Heart left ventricle (tissue), 16 donors: ENCODE data around the gene SMIM44. TPM values are rescaled to one million over a fixed set of nuclear protein-coding genes. Genes with fewer than 3 reads are reported as not detected.
A peak's percentile ranks its signal among the peaks of the same experiment; 100 is the strongest.

Source experiments
- ATAC-seq, 4 donors: fragments of 200-7000 bp; cut with Tn5 transposase; one replicate each; pipeline ENCODE4 v1.9.1; 2020 to 2022; ENCODE audit warnings: moderate library complexity in 4 of 4, mild to moderate bottlenecking in 3 of 4, moderate number of reproducible peaks in 1 of 4
- DNase-seq, 5 donors: peaks; one replicate each; pipeline ENCODE4 v3.0.0-alpha.2; 2020
- H3K27ac ChIP-seq, 12 donors: fragments of 200-600 bp; sonication (generic) in 4 of 12; one replicate each; pipeline versions ENCODE4 v1.5.0 to v1.8.0; 2016 to 2022; ENCODE audit warnings: mild to moderate bottlenecking in 2 of 12
- H3K27me3 ChIP-seq, 9 donors: fragments of 200-600 bp; sonication (generic) in 2 of 9; one replicate each; pipeline versions ENCODE4 v1.5.1 to v1.8.0; 2016 to 2022; ENCODE audit warnings: mild to moderate bottlenecking in 3 of 9
- H3K36me3 ChIP-seq, 9 donors: fragments of 200-600 bp; sonication (generic) in 2 of 9; one replicate each; pipeline versions ENCODE4 v1.5.0 to v1.8.0; 2018 to 2022; ENCODE audit warnings: mild to moderate bottlenecking in 2 of 9
- H3K4me1 ChIP-seq, 12 donors: fragments of 200-600 bp; sonication (generic) in 4 of 12; one replicate each; pipeline versions ENCODE4 v1.5.0 to v1.8.0; 2016 to 2022; ENCODE audit warnings: mild to moderate bottlenecking in 3 of 12
- H3K4me3 ChIP-seq, 12 donors: fragments of 200-600 bp; sonication (generic) in 4 of 12; one replicate each; pipeline versions ENCODE4 v1.5.0 to v1.8.0; 2017 to 2022; ENCODE audit warnings: mild to moderate bottlenecking in 9 of 12, moderate library complexity in 4 of 12
- H3K9me3 ChIP-seq, 12 donors: fragments of 200-600 bp; sonication (generic) in 4 of 12; one replicate each; pipeline versions ENCODE4 v1.5.0 to v1.8.0; 2016 to 2022; ENCODE audit warnings: mild to moderate bottlenecking in 1 of 12
- POLR2A ChIP-seq, 2 donors: fragments of 450-650 bp; IDR thresholded peaks; one replicate each; pipeline ENCODE4 v1.6.1; 2017; ENCODE audit warnings: antibody characterized with exemption in 2 of 2, mild to moderate bottlenecking in 2 of 2, moderate library complexity in 2 of 2
- WGBS, 4 donors: extraction: QIAGEN DNeasy Blood & Tissue Kit in 2 of 4; methylation state at CpG; one replicate each; pipeline versions ENCODE4 v1.1.5 to v1.1.7; 2013 to 2018; 5-methylcytosine and 5-hydroxymethylcytosine counted together
- intact Hi-C, 10 donors: fragments of 100-400 bp; cut with DNase I; formaldehyde crosslinking; loops; one replicate each; pipeline versions ENCODE4 v1.11.1 to v1.14.2; 2022
- polyA plus RNA-seq, 2 donors: library from polyadenylated mRNA; stranded (reverse); fragments of 200-250 nt; gene quantifications; one replicate each; pipeline ENCODE4 v1.2.3, GENCODE V29; 2013
- total RNA-seq, 9 donors: library from RNA; depleted of rRNA in 2 of 9; stranded (reverse); fragments of >200 nt in 2 of 9; fragmentation: NEBNext Ultra II Directional in 3 of 9; extraction: Animal tissue kit (Norgen Biotek cat#: 25700) in 3 of 9; gene quantifications; one replicate each; pipeline versions ENCODE4 v1.1.0 to v1.2.4, GENCODE V29; 2016 to 2023
- TF ChIP-seq, protein P1 (sequence below), 12 donors: fragments of 200-600 bp; sonication (generic) in 4 of 12; IDR thresholded peaks; one replicate each; pipeline versions ENCODE4 v1.5.0 to v1.8.0; 2018 to 2022; ENCODE audit warnings: antibody characterized with exemption in 12 of 12, mild to moderate bottlenecking in 5 of 12
- donor health status: ischemic (EF 13 %, LVEDD 7.1; RV severe dilation, severe dysfunction).
- donor health status: healthy with polysubstance abuse.
- donor health status: DM: no; HTN: yes; CAD: no.
- donor health status: DM: no; HTN: no; CAD: no.
- donor health status: ischemic (EF 25% LVEDD 6.9; RV normal size, moderate dysfunction).
- donor health status: ischemic (EF 25% LVEDD 5.7; RV mildly dilated, moderate dysfunction).
- donor health status: healthy.
- donor health status: DM: yes; HTN: yes; CAD: no.
- donor health status: ischemic (EF 35%, LVEDD 5.7; RV mildly dilated, moderate dysfunction).
- donor health status: nonischemic (EF 11% LVEDD 7.7; RV severe dilation, severe dysfunction).
- donor health status: DM: yes; HTN: yes; CAD: no.
- donor health status: PGD.
- donor health status: ischemic (EF 29% LVEDD 5.4; RV normal size, mild dysfunction).
- donor health status: nonischemic (EF 23%, LVEDD 6.1; RV moderate dilation, normal function).

Gene SMIM44
- total and polyA plus RNA-seq, 11 donors, result not detected

GRCh38 chr19:3505598-3506383 lies 22.6 kb upstream of the SMIM44 start, which contains the start of gene FZR1:
Gene FZR1 (plus strand): TSS chr19:3506311. CDS start chr19:3522990, 16,679 bp downstream.
- Histone ChIP-seq H3K4me3 (peak within 1 kb of the TSS; percentile 81 to 100 (median 98)), H3K4me1 (peaks cover 4 to 41% (median 18%) of the 10 kb centered on the region in 12 donors), H3K9me3 (no peaks in the 10 kb centered on the region), H3K27ac (peak within 1 kb of the TSS; percentile 36 to 95 (median 84)), H3K27me3 (no peaks in the 10 kb centered on the region), H3K36me3 (peaks cover 0 to 18% (median 2%) of the 10 kb centered on the region in 9 donors)
- ATAC-seq (peak; percentile 96 to 98 (median 96)), DNase-seq (peak; percentile 99 to 100 (median 99))
- intact Hi-C loops, result loop anchor here in 1 of 10 donors (2.0 kb wide), 1 partner anchor 49 kb away; no protein-coding TSS in a partner anchor
- TF ChIP-seq, protein P1, sequence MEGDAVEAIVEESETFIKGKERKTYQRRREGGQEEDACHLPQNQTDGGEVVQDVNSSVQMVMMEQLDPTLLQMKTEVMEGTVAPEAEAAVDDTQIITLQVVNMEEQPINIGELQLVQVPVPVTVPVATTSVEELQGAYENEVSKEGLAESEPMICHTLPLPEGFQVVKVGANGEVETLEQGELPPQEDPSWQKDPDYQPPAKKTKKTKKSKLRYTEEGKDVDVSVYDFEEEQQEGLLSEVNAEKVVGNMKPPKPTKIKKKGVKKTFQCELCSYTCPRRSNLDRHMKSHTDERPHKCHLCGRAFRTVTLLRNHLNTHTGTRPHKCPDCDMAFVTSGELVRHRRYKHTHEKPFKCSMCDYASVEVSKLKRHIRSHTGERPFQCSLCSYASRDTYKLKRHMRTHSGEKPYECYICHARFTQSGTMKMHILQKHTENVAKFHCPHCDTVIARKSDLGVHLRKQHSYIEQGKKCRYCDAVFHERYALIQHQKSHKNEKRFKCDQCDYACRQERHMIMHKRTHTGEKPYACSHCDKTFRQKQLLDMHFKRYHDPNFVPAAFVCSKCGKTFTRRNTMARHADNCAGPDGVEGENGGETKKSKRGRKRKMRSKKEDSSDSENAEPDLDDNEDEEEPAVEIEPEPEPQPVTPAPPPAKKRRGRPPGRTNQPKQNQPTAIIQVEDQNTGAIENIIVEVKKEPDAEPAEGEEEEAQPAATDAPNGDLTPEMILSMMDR (IDR thresholded peaks at IDR 0.05), result peak in 4 of 12 donors; percentile 6 to 25 (median 16)
- peak; percentile 29 to 65 for TF ChIP-seq POLR2A (IDR thresholded peaks at IDR 0.05)
- WGBS, 4 donors, result 1 to 4% (median 2%) methylated on average over 27 to 79 of the region's 79 CpGs

DNA sequence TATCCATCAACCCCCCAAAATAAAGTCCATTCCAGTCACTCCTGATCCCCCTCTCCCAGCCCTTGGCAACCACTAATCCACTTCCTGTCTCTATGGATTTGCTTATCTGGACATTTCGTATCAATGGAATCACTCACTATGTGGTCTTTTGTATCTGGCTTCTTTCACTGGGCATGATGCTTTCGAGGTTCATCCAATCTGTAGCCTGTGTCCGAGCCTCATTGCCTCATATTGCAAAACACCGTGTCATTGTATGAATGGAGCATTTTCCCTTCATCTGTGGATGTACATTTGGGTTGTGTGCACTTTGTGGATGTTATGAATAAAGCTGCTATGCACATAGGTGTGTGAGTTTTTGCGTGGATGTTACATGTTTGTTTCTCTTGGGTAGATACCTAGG lies 21.5 kb upstream of the SMIM44 start:
- Histone ChIP-seq H3K27me3 (no peaks in the 10 kb centered on the region), H3K27ac (no peak overlapping the region), H3K4me1 (peaks cover 4 to 41% (median 21%) of the 10 kb centered on the region in 12 donors), H3K4me3 (no peak overlapping the region), H3K36me3 (peaks cover 0 to 9% (median 2%) of the 10 kb centered on the region in 9 donors), H3K9me3 (no peaks in the 10 kb centered on the region)
- ATAC-seq, result no peak
- DNase-seq, result no peak
- TF ChIP-seq, protein P1 (IDR thresholded peaks at IDR 0.05), result no peak
- no peak for TF ChIP-seq POLR2A (IDR thresholded peaks at IDR 0.05)
- intact Hi-C loops, result no loop called here
- 74 to 80% (median 78%) methylated on average over 5 of the region's 5 CpGs for WGBS, 4 donors

GRCh38 chr19:3503036-3503572 lies 19.9 kb upstream of the SMIM44 start:
- TF ChIP-seq, protein P1 (IDR thresholded peaks at IDR 0.05), result no peak
- no peak for TF ChIP-seq POLR2A (IDR thresholded peaks at IDR 0.05)

DNA sequence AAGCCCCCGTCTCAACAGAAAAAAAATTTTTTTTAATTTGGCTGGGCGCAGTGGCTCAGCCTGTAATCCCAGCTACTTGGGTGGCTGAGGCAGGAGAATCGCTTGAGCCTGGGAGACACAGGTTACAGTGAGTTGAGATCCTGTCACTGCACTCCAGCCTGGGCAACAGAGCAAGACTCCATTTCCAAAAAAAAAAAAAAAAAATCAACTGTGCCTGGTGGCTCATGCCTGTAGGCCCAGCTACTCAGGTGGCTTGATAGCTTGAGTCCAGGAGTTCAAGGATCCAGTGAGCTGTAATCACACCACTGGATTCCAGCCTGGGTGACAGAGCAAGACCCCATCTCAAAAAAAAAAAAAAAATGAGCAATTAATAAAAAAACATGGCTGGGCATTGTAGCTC lies 18.5 kb upstream of the SMIM44 start:
- H3K4me3 ChIP-seq, result no peak overlapping the region
- H3K9me3 ChIP-seq, result no peaks in the 10 kb centered on the region
- ATAC-seq (no peak), DNase-seq (no peak)
- H3K27me3 ChIP-seq, result no peaks in the 10 kb centered on the region
- WGBS, 4 donors, result 85 to 92% (median 87%) methylated on average over 3 of the region's 3 CpGs
- H3K36me3 ChIP-seq, result peaks cover 0 to 4% (median 0%) of the 10 kb centered on the region in 9 donors
- intact Hi-C loops, result no loop called here
- peaks cover 0 to 28% (median 15%) of the 10 kb centered on the region in 12 donors for H3K4me1 ChIP-seq
- no peak for TF ChIP-seq POLR2A (IDR thresholded peaks at IDR 0.05)
- TF ChIP-seq, protein P1 (IDR thresholded peaks at IDR 0.05), result no peak
- H3K27ac ChIP-seq, result no peak overlapping the region

More at GRCh38 chr19:3503036-3503572, 19.9 kb upstream of the SMIM44 start:
- intact Hi-C loops, result no loop called here
- Histone ChIP-seq H3K36me3 (no peaks in the 10 kb centered on the region), H3K27me3 (no peaks in the 10 kb centered on the region), H3K27ac (no peak overlapping the region), H3K4me3 (no peak overlapping the region), H3K9me3 (no peaks in the 10 kb centered on the region), H3K4me1 (peaks cover 4 to 40% (median 26%) of the 10 kb centered on the region in 12 donors)
- DNase-seq (no peak), ATAC-seq (no peak)
- 73 to 78% (median 74%) methylated on average over 11 to 13 of the region's 13 CpGs for WGBS, 4 donors
